ENCODE measurements around the gene P2RY12.

P2RY12 gene

GRCh38 chr3:151327571-151328198 lies 56.9 kb downstream of the P2RY12 start:
- TF ChIP-seq TOX (CRISPR knock-in tag; IDR thresholded peaks at IDR 0.05; ENCODE audit: borderline replicate concordance): no peak
- no peak for TF ChIP-seq CSDC2 (CRISPR knock-in tag; IDR thresholded peaks at IDR 0.05)
- TF ChIP-seq ISL1 (CRISPR knock-in tag; IDR thresholded peaks at IDR 0.05): no peak
- no peak for TF ChIP-seq PPARA (CRISPR knock-in tag; IDR thresholded peaks at IDR 0.05; ENCODE audit: borderline replicate concordance)
- no peak for TF ChIP-seq POU6F1 (CRISPR knock-in tag; IDR thresholded peaks at IDR 0.05; ENCODE audit: borderline replicate concordance, low read depth)
- TF ChIP-seq SNAI2 (CRISPR knock-in tag; IDR thresholded peaks at IDR 0.05): no peak
- no peak for TF ChIP-seq ZNF70 (CRISPR knock-in tag; IDR thresholded peaks at IDR 0.05)
- TF ChIP-seq ZFP3 (CRISPR knock-in tag; IDR thresholded peaks at IDR 0.05): no peak
- ATAC-seq: peak; percentile 82

- TF ChIP-seq CSRNP3 (CRISPR knock-in tag; IDR thresholded peaks at IDR 0.05) (no peak), POU6F1 (CRISPR knock-in tag; IDR thresholded peaks at IDR 0.05; ENCODE audit: borderline replicate concordance, low read depth) (no peak), ZNF70 (CRISPR knock-in tag; IDR thresholded peaks at IDR 0.05) (no peak), GLIS3 (CRISPR knock-in tag; IDR thresholded peaks at IDR 0.05) (no peak), SNAI2 (CRISPR knock-in tag; IDR thresholded peaks at IDR 0.05) (no peak), ARNTL (CRISPR knock-in tag; IDR thresholded peaks at IDR 0.05; ENCODE audit: borderline replicate concordance, low read depth) (no peak), ZFP30 (CRISPR knock-in tag; IDR thresholded peaks at IDR 0.05) (no peak)
- no peak for ATAC-seq
Measured at GRCh38 chr3:151322511-151322910, 62.0 kb downstream of the P2RY12 start.

- no peak for ATAC-seq
- TF ChIP-seq ZFP30 (CRISPR knock-in tag; IDR thresholded peaks at IDR 0.05) (no peak), PATZ1 (CRISPR knock-in tag; IDR thresholded peaks at IDR 0.05; ENCODE audit: borderline replicate concordance) (no peak), ZNF8 (CRISPR knock-in tag; IDR thresholded peaks at IDR 0.05) (no peak), POU6F1 (CRISPR knock-in tag; IDR thresholded peaks at IDR 0.05; ENCODE audit: borderline replicate concordance, low read depth) (no peak), RARB (CRISPR knock-in tag; IDR thresholded peaks at IDR 0.05) (no peak), CREB5 (CRISPR knock-in tag; IDR thresholded peaks at IDR 0.05; ENCODE audit: low read depth) (no peak), ISL1 (CRISPR knock-in tag; IDR thresholded peaks at IDR 0.05) (no peak)
Measured at GRCh38 chr3:151321526-151321925, 63.0 kb downstream of the P2RY12 start.

- no peak for ATAC-seq
- TF ChIP-seq GLIS3 (CRISPR knock-in tag; IDR thresholded peaks at IDR 0.05) (no peak), OSR1 (CRISPR knock-in tag; IDR thresholded peaks at IDR 0.05) (no peak), TSHZ2 (CRISPR knock-in tag; IDR thresholded peaks at IDR 0.05) (no peak)
Measured at GRCh38 chr3:151320131-151320530, 64.4 kb downstream of the P2RY12 start.
